Natural killer cell (primary cell): Measurements from ENCODE around the gene MYH7. TPM values are rescaled to one million over a fixed set of nuclear protein-coding genes. Genes with fewer than 3 reads are reported as not detected.
"Not testable (repeated sequence)": the region's sequence is repeated elsewhere in the genome, so short reads cannot be mapped to it uniquely, and the experiment has no call there.

ENCODE experiments used
- ATAC-seq, 3 donors: fragments of 150-1000 bp in 2 of 3; fragments of 200-7000 bp in 1 of 3; cut with Tn5 transposase; 1 replicate in 1 of 3; 2 replicates in 2 of 3; pipeline ENCODE4 v1.10.0; 2021; ENCODE audit warnings: mild to moderate bottlenecking in 2 of 3, moderate library complexity in 2 of 3
- DNase-seq, 2 donors: peaks; one replicate each; pipeline versions ENCODE4 v3.0.0 to v3.0.0-alpha.2; 2013 to 2021; ENCODE audit warnings: mixed read lengths in 1 of 2
- H3K27ac ChIP-seq: one replicate; pipeline ENCODE4 v1.5.1; 2013; ENCODE audit warnings: mild to moderate bottlenecking, low read length
- H3K27me3 ChIP-seq: one replicate; pipeline ENCODE4 v1.6.1; 2013; ENCODE audit warnings: low read length; ENCODE audit not compliant: control insufficient read depth, insufficient read depth
- H3K36me3 ChIP-seq: one replicate; pipeline ENCODE4 v1.6.1; 2013; ENCODE audit warnings: low read length; ENCODE audit not compliant: control insufficient read depth, insufficient read depth
- H3K4me1 ChIP-seq: one replicate; pipeline ENCODE4 v1.6.1; 2013; ENCODE audit warnings: low read length; ENCODE audit not compliant: control insufficient read depth, insufficient read depth
- H3K4me3 ChIP-seq: one replicate; pipeline ENCODE4 v1.5.1; 2013; ENCODE audit warnings: low read length
- H3K9me3 ChIP-seq: one replicate; pipeline ENCODE4 v1.6.1; 2013; ENCODE audit warnings: low read length; ENCODE audit not compliant: control insufficient read depth, insufficient read depth
- H3K27ac Mint-ChIP-seq, 2 donors: one replicate each; pipeline ENCODE4 v1.8.0; 2022; ENCODE audit warnings: mild to moderate bottlenecking in 2 of 2, mixed read lengths in 2 of 2, moderate library complexity in 1 of 2
- H3K27me3 Mint-ChIP-seq, 2 donors: one replicate each; pipeline ENCODE4 v1.8.0; 2022; ENCODE audit warnings: low read depth in 2 of 2, mixed read lengths in 2 of 2
- H3K36me3 Mint-ChIP-seq: one replicate; pipeline ENCODE4 v1.8.0; 2022; ENCODE audit warnings: mixed read lengths
- H3K4me1 Mint-ChIP-seq, 2 donors: one replicate each; pipeline ENCODE4 v1.8.0; 2022; ENCODE audit warnings: mixed read lengths in 2 of 2
- H3K4me3 Mint-ChIP-seq: one replicate; pipeline ENCODE4 v1.8.0; 2022; ENCODE audit warnings: mild to moderate bottlenecking, moderate library complexity, mixed read lengths
- H3K9me3 Mint-ChIP-seq, 2 donors: one replicate each; pipeline ENCODE4 v1.8.0; 2022; ENCODE audit warnings: mixed read lengths in 2 of 2
- CTCF ChIP-seq: fragments of 200-600 bp; IDR thresholded peaks from one replicate; pipeline ENCODE4 v1.8.0; 2022; ENCODE audit warnings: antibody characterized with exemption
- WGBS: methylation state at CpG from one replicate; pipeline ENCODE4 v1.1.7; 2013; ENCODE audit warnings: missing lambda C conversion rate; ENCODE audit not compliant: insufficient coverage; 5-methylcytosine and 5-hydroxymethylcytosine counted together
- intact Hi-C: fragments of 100-400 bp; cut with micrococcal nuclease; formaldehyde crosslinking; loops from one replicate; pipeline ENCODE4 v1.14.2; 2022
- total RNA-seq, 4 donors: library from RNA; stranded (reverse); fragments of 120-200 nt in 1 of 4; gene quantifications; one replicate each; pipeline versions ENCODE4 v1.2.3 to v1.2.4, GENCODE V29; 2013 to 2022

MYH7 gene
- total RNA-seq, 3 donors from 2014 or later (not counting 1 experiment from before 2014, with no cell fraction given): not detected

GRCh38 chr14:23403139-23403438 lies 32.4 kb downstream of the MYH7 start:
- Histone ChIP-seq H3K4me1 (no peaks in the 10 kb centered on the region), H3K9me3 (no peaks in the 10 kb centered on the region), H3K27me3 (no peaks in the 10 kb centered on the region), H3K4me3 (no peak overlapping the region), H3K36me3 (no peaks in the 10 kb centered on the region), H3K27ac (no peak overlapping the region)
- no peaks in the 10 kb centered on the region for H3K9me3 Mint-ChIP-seq
- H3K4me3 Mint-ChIP-seq: no peak overlapping the region
- WGBS: 56% methylated on average over 7 of the region's 7 CpGs
- ATAC-seq (no peak), DNase-seq (no peak)
- H3K4me1 Mint-ChIP-seq: no peaks in the 10 kb centered on the region
- H3K27me3 Mint-ChIP-seq: peaks cover 2 to 8% of the 10 kb centered on the region in 2 donors
- no peak overlapping the region for H3K27ac Mint-ChIP-seq
- intact Hi-C loops: no loop called here
- no peaks in the 10 kb centered on the region for H3K36me3 Mint-ChIP-seq
- no peak for TF ChIP-seq CTCF

GRCh38 chr14:23402296-23403138 lies 32.9 kb downstream of the MYH7 start:
- ATAC-seq: no peak
- Mint-ChIP-seq H3K27me3 (peaks cover 2 to 8% of the 10 kb centered on the region in 2 donors), H3K4me3 (no peak overlapping the region), H3K4me1 (no peaks in the 10 kb centered on the region), H3K36me3 (no peaks in the 10 kb centered on the region), H3K27ac (no peak overlapping the region), H3K9me3 (no peaks in the 10 kb centered on the region)
- Histone ChIP-seq H3K27me3 (no peaks in the 10 kb centered on the region), H3K27ac (no peak overlapping the region), H3K9me3 (no peaks in the 10 kb centered on the region), H3K4me3 (no peak overlapping the region), H3K36me3 (no peaks in the 10 kb centered on the region), H3K4me1 (no peaks in the 10 kb centered on the region)
- no peak for TF ChIP-seq CTCF
- WGBS: 83% methylated on average over 25 of the region's 25 CpGs
- no peak for DNase-seq
- intact Hi-C loops: no loop called here

GRCh38 chr14:23401291-23401690 lies 34.2 kb downstream of the MYH7 start:
- no peaks in the 10 kb centered on the region for H3K4me1 ChIP-seq
- no peaks in the 10 kb centered on the region for H3K9me3 ChIP-seq
- no peak overlapping the region for H3K27ac Mint-ChIP-seq
- H3K4me3 Mint-ChIP-seq: no peak overlapping the region
- H3K36me3 ChIP-seq: no peaks in the 10 kb centered on the region
- DNase-seq (no peak), ATAC-seq (no peak)
- H3K36me3 Mint-ChIP-seq: no peaks in the 10 kb centered on the region
- peaks cover 2 to 5% of the 10 kb centered on the region in 2 donors for H3K27me3 Mint-ChIP-seq
- H3K27ac ChIP-seq: no peak overlapping the region
- no peak for TF ChIP-seq CTCF
- no peaks in the 10 kb centered on the region for H3K27me3 ChIP-seq
- intact Hi-C loops: no loop called here
- 84% methylated on average over 4 of the region's 4 CpGs for WGBS
- H3K4me1 Mint-ChIP-seq: no peaks in the 10 kb centered on the region
- H3K9me3 Mint-ChIP-seq: no peaks in the 10 kb centered on the region
- H3K4me3 ChIP-seq: no peak overlapping the region

GRCh38 chr14:23400496-23401149 lies 34.8 kb downstream of the MYH7 start:
- H3K27me3 ChIP-seq, H3K27me3 Mint-ChIP-seq, H3K4me3 ChIP-seq, H3K4me1 Mint-ChIP-seq, intact Hi-C loops, ATAC-seq, H3K9me3 ChIP-seq, H3K27ac Mint-ChIP-seq, DNase-seq, H3K36me3 Mint-ChIP-seq, H3K9me3 Mint-ChIP-seq, H3K4me1 ChIP-seq, H3K4me3 Mint-ChIP-seq, H3K36me3 ChIP-seq, H3K27ac ChIP-seq: not testable (repeated sequence)
- WGBS: 74% methylated on average over 16 of the region's 16 CpGs
